ENCODE results near the gene MLYCD. TPM values are rescaled to one million over a fixed set of nuclear protein-coding genes. Genes with fewer than 3 reads are reported as not detected.

Gene MLYCD
- total and polyA plus RNA-seq, 2 donors (not counting 1 experiment from before 2014, with no cell fraction given): 2.3 to 17.1 TPM

- POLR2A ChIA-PET: no interaction called here
- peak; percentile 81 for ATAC-seq (ENCODE audit: low read depth)
- H3K4me3 ChIP-seq (ENCODE audit: control extremely low read depth in 1 of 5, extremely low read depth in 1 of 5, insufficient read depth in 1 of 5, low read depth in 2 of 5, low read length in 4 of 5): peak within 1 kb of the TSS in 2 of 5 experiments; percentile 19 to 35
These were observed 54.3 kb downstream of the MLYCD start, which contains the start of gene OSGIN1 for GRCh38 chr16:83952940-83953795. Gene OSGIN1, plus strand, starts transcription at chr16:83953240. Its CDS starts 4,432 bp downstream, at chr16:83957672.

More at GRCh38 chr16:83952940-83953795, 54.3 kb downstream of the MLYCD start, which contains the start of gene OSGIN1:
- Histone ChIP-seq H3K4me1 (ENCODE audit: control insufficient read depth in 2 of 2, insufficient read depth in 2 of 2, low read length in 2 of 2) (peaks cover 12 to 13% of the 10 kb centered on the region in 2 donors), H3K79me2 (ENCODE audit: control insufficient read depth, insufficient read depth, low read length) (no peaks in the 10 kb centered on the region), H3K9ac (ENCODE audit: low read length) (peak within 1 kb of the TSS; percentile 52), H3K4me2 (replicated peaks; ENCODE audit: low read depth, low read length, poor library complexity, severe bottlenecking) (peak within 1 kb of the TSS; percentile 73), H2AFZ (ENCODE audit: insufficient read depth, low read depth, low read length, poor library complexity, severe bottlenecking) (peak within 1 kb of the TSS; percentile 56), H4K20me1 (ENCODE audit: control insufficient read depth, insufficient read depth, low read length, poor library complexity, severe bottlenecking) (no peaks in the 10 kb centered on the region), H3K9me3 (ENCODE audit: control extremely low read depth in 1 of 3, control insufficient read depth in 2 of 3, insufficient read depth in 1 of 3, low read length in 2 of 3) (peaks cover 0 to 7% (median 0%) of the 10 kb centered on the region in 3 donors), H3K27me3 (replicated peaks in 1 of 4; ENCODE audit: control extremely low read depth in 1 of 4, control insufficient read depth in 3 of 4, insufficient read depth in 4 of 4, low read length in 3 of 4) (peaks cover 0 to 44% (median 10%) of the 10 kb centered on the region in 4 experiments), H3K36me3 (replicated peaks in 1 of 2; ENCODE audit: control extremely low read depth in 1 of 2, control insufficient read depth in 1 of 2, extremely low read depth in 1 of 2, insufficient read depth in 2 of 2, low read length in 1 of 2) (no peaks in the 10 kb centered on the region), H3K27ac (ENCODE audit: low read length in 2 of 2) (no peak within 1 kb of the TSS)
- TF ChIP-seq EZH2 (IDR thresholded peaks at IDR 0.05; ENCODE audit: borderline replicate concordance, insufficient read depth, low read depth, low read length, poor library complexity, severe bottlenecking): no peak
- no peak for TF ChIP-seq CTCF (IDR thresholded peaks at IDR 0.05)
- Mint-ChIP-seq H3K27ac (no peak within 1 kb of the TSS), H3K27me3 (peaks cover 17% of the 10 kb centered on the region), H3K4me3 (peak within 1 kb of the TSS; percentile 76), H3K9me3 (ENCODE audit: insufficient read depth) (no peaks in the 10 kb centered on the region), H3K4me1 (peaks cover 12% of the 10 kb centered on the region)
- DNase-seq: peak; percentile 52
- 6% methylated on average over 28 of the region's 30 CpGs for WGBS (ENCODE audit: insufficient coverage)
- intact Hi-C loops (cut with micrococcal nuclease): loop anchor here (1.0 kb wide), 1 partner anchor 55 kb away; no protein-coding TSS in a partner anchor
- CTCF ChIA-PET: interaction anchor here (0.7 to 1.9 kb wide), 4 partner anchors 24 to 234 kb away, joined by 3 to 5 read pairs (median 4); partner anchors contain the start of genes MBTPS1 and TAF1C

Measured in B cell (primary cell).